HT1080 (cell line): ENCODE measurements around the gene SLC35G1. TPM values are rescaled to one million over a fixed set of nuclear protein-coding genes. Genes with fewer than 3 reads are reported as not detected.

Experiments used
- DNase-seq: peaks from one replicate; pipeline ENCODE4 v3.0.0-alpha.2; 2015; ENCODE audit warnings: low read depth
- polyA plus RNA-seq, 2 experiments: library from polyadenylated mRNA; depleted of rRNA; stranded (reverse); fragments of >200 nt; gene quantifications; 2 replicates each; pipeline ENCODE4 v1.2.3, GENCODE V29; 2015
- total RNA-seq: library from RNA; depleted of rRNA; stranded (reverse); fragments of >200 nt; shearing (Covaris generic); gene quantifications from 2 replicates; pipeline ENCODE4 v1.2.3, GENCODE V29; 2014; rRNA removed

Gene SLC35G1, protein sequence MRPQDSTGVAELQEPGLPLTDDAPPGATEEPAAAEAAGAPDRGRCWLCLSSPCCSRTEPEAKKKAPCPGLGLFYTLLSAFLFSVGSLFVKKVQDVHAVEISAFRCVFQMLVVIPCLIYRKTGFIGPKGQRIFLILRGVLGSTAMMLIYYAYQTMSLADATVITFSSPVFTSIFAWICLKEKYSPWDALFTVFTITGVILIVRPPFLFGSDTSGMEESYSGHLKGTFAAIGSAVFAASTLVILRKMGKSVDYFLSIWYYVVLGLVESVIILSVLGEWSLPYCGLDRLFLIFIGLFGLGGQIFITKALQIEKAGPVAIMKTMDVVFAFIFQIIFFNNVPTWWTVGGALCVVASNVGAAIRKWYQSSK
- 12.4 and 15.0 TPM in 2 replicates for total RNA-seq
- polyA plus RNA-seq (2015; cell fraction: cytosol; rRNA removed) = 13.4 TPM in 2 replicates
- 10.2 and 10.5 TPM in 2 replicates for polyA plus RNA-seq (2015; cell fraction: nucleus; rRNA removed)

GRCh38 chr10:93893646-93894515 lies at the start of gene SLC35G1:
TSS of gene SLC35G1 (plus strand) at chr10:93893978. CDS start at chr10:93894034, 56 bp downstream.
- peak; percentile 75 for DNase-seq

- no peak for DNase-seq
Observed at GRCh38 chr10:93844979-93845626, 48.7 kb upstream of the SLC35G1 start.

GRCh38 chr10:93849593-93849992 lies 44.2 kb upstream of the SLC35G1 start:
- DNase-seq = no peak

DNA sequence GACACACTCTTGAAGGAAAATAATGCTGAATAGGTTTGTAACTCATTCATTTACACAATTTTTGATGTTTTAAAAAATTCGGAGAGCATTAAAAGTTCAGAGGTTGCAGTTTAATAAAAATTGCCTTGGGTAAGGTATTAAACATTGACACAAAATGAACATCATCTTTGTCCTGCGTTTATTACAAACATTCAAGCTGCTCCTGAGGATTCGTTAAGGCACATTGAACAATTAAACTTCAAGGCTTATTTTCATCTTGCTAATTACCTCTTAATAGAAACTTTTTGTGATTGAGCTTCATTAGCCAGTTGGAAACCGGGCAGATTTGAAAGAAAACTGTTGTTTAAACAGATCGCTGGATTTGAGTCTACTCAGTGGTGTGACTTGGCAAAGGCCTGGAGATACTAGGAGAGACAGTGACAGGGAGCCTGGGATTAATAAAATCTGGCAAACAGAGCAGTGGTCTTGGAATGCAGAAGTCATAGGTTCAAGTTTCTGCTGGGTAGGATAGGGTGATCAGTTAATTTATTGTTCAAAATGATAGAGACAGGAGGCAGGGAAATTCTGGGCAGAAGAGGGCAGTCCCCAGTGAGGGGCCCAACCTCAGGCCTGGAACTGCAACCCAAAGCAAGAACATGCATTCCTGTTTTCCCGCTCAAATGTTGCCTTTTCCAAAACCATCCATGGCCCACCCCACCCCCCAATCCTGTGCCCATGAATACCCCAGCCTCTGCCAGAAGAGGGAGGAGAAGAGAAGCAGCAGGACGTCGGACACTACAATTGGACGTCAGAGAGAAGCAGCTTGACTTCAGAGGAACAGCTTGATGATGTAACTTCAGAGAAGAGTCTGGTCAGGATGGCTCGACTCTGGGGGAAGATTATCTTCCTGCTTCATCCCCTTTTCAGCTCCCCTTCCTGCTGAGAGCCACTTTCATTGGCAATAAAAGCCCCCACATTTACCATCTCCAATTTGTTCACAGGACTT lies 43.5 kb upstream of the SLC35G1 start:
- DNase-seq = no peak

- DNase-seq = no peak
Observed at GRCh38 chr10:93851169-93851568, 42.6 kb upstream of the SLC35G1 start.

GRCh38 chr10:93852476-93853095 lies 41.2 kb upstream of the SLC35G1 start:
- no peak for DNase-seq

- no peak for DNase-seq
Observed at GRCh38 chr10:93854975-93855374, 38.8 kb upstream of the SLC35G1 start.

- DNase-seq = no peak
Observed at GRCh38 chr10:93856349-93857145, 37.2 kb upstream of the SLC35G1 start.

- peak; percentile 9 for DNase-seq
Observed at GRCh38 chr10:93859049-93859655, 34.6 kb upstream of the SLC35G1 start.

- DNase-seq = no peak
Observed at GRCh38 chr10:93861825-93862224, 32.0 kb upstream of the SLC35G1 start.

- no peak for DNase-seq
Observed at GRCh38 chr10:93865794-93866425, 27.9 kb upstream of the SLC35G1 start.

DNA sequence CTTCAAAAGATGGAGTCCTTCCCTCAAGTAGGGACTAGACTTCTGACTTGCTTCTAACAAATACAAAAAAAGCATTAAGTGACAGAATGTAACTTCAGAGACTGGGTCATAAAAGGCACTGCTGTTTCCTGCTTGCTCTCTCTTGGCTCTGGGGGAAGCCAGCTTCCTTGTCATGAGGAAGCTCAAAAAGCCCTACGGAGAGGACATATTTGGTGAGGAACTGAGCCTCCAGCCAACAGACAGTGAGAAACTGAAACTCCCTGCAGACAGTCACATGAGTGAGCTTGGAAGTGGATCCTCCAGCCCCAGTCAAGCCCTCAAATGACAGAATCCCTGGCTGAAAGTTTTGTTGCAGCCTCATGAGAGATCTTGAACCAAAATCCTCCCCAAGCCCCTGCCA lies 26.3 kb upstream of the SLC35G1 start:
- DNase-seq = no peak

DNA sequence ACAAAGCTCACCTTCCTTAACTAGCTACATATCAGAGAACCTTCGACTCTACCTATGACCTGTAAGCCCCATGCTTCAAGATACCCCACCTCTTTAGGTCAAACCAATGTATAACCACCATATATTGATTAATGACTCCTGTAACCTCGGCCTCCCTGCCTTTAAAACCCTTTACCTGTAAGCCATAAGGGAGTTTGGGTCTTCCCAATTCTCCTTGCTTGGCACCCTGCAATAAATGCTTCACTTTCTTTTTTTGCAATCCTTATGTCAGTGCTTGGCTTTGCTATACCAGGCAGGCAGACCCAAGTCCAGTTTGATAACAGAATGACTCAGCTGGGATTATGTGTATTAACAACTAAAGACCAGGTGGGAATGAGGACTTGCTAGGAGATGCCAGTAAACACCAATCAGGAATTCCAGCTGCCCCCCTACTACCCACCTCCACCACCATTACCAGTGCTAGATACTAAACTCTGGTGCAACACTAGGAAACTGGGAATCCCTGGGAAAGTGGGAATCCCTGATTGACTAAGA lies 22.0 kb upstream of the SLC35G1 start:
- DNase-seq = no peak

DNA sequence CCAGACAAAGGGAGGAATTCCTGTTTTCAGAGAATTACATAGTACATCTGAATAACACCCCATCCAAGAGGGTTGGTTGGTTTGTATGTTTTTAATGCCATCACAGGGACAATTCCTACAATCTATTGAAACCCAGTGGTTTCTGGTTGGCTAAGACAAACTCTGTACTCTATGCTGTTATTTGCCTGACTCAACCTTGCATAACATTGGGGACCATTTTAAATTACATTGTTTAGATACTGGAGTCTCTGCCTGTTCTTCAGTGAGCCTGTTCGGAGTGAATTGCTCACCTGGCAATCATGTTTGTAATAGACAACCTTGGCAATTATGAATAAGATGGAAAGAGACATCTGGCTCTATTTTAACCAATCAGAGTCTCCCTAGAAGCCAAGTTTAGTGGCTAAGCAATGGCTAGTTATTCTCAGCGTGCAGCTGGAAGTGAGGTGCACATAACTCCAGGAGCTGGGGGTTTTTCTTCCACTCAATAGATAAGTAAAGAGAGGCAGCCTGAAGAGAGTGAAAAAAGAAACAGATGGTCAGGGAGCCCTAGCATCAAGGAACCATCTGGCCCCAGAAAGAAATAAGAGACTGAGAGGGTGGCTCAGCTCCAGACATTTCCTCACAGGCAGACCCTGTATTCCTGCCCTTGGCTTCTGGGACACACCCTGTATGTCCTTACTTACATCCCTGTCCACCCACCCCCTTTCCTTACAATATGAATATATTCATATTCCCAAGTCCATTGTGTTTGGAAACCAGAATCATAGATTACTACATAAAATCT lies 21.2 kb upstream of the SLC35G1 start:
- no peak for DNase-seq

DNA sequence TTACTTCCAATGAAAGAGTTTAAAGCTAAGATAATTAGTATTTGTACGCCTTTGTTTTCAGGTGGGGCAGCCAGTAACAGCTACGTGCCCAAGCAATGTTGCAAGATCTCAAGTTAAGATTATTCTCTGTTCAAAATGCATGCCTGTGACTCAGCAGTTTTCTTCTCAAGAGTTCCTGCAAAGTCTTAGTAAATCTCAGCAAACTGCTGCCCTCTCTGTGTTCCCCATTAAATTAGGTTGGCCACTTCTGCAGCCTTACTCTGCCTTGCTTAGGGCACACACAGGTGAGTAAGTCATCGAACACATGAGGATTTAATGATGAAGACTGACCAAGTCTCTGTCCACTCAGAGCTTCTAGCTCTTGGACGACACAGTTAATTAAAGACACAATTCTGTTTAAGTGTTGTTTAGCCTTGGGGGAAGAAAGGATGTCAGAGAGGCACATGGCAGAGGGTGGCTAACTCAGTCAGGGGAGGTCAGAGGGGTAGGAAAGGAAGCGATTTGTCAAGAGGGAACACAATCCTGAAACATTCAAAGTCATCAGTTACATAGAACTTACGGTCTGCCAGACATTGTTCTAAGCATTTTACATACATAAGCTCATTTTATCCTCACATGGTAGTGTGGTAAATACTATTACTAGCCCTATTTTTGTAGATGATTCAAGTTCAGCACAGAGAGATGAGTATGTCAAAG lies 20.2 kb upstream of the SLC35G1 start:
- DNase-seq = no peak

DNA sequence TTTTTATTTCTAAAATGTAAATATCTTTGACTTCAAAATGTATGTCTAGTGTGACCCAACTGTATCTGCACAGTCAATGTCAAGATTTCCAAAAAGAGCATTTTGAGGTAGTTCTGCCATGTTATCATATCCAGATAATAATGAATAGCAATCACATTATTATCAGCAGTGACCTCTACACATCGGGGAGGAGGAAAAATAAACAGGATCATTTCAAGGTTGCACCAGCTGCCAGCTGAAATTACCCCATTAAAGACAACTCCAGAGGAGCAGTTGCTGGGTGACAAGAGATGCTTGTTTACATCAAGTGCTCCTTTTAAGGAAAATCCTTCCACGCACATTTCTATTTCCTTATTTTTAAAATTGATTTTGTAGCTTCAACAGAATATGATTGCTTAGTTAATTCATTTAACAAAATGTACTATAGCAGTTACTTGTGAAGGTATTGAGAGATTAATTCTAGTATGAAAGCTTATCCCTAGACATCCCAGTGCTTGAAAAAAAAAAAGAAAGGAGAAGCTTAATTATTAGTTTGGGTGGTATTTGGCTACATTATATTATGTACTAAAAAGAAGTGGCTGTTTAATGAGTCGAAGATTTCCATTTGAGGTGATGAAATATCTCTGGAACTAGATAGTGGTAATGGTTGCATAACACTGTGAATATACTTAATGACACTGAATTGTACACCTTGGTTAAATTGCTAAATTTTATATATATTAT lies 19.3 kb upstream of the SLC35G1 start:
- DNase-seq = no peak
